ENCODE results near the gene NT5C3A. TPM values are rescaled to one million over a fixed set of nuclear protein-coding genes. Genes with fewer than 3 reads are reported as not detected.
"Not testable (repeated sequence)": the region's sequence is repeated elsewhere in the genome, so short reads cannot be mapped to it uniquely, and the experiment has no call there.

The NT5C3A gene
- total and polyA plus RNA-seq, 4 donors, result 19.0 to 48.1 (median 23.7) TPM

GRCh38 chr7:33101906-33102305 is 39.3 kb upstream of the NT5C3A start:
- Histone ChIP-seq H3K9ac (ENCODE audit: insufficient read depth in 1 of 2, low read length in 2 of 2) (no peak overlapping the region), H3K27ac (ENCODE audit: low read depth in 1 of 2, low read length in 1 of 2) (no peak overlapping the region), H3K36me3 (ENCODE audit: control insufficient read depth in 4 of 4, insufficient read depth in 4 of 4, low read length in 4 of 4) (peaks cover 6 to 36% (median 30%) of the 10 kb centered on the region in 4 donors), H3K4me1 (ENCODE audit: control insufficient read depth in 5 of 5, insufficient read depth in 5 of 5, low read length in 5 of 5) (peaks cover 0 to 9% (median 4%) of the 10 kb centered on the region in 5 donors), H3K4me3 (no peak overlapping the region), H3K9me3 (ENCODE audit: control insufficient read depth in 4 of 4, insufficient read depth in 3 of 4, low read length in 3 of 4) (no peaks in the 10 kb centered on the region), H3K27me3 (ENCODE audit: control insufficient read depth in 3 of 3, insufficient read depth in 3 of 3, low read length in 2 of 3) (no peaks in the 10 kb centered on the region)
- ATAC-seq (ENCODE audit: insufficient read depth, low FRiP score) (no peak), DNase-seq (peak in 2 of 3 donors; percentile 56 to 79)
- no peak for TF ChIP-seq CTCF (IDR thresholded peaks at IDR 0.05; ENCODE audit: control extremely low read depth, extremely low read depth)
- 73 to 86% methylated on average over 3 of the region's 3 CpGs for WGBS, 2 donors

GRCh38 chr7:33100770-33101169 is 38.2 kb upstream of the NT5C3A start:
- ATAC-seq (ENCODE audit: insufficient read depth, low FRiP score), result no peak
- WGBS, 2 donors, result 78 to 81% methylated on average over 3 of the region's 3 CpGs
- Histone ChIP-seq H3K36me3 (ENCODE audit: control insufficient read depth in 4 of 4, insufficient read depth in 4 of 4, low read length in 4 of 4) (peaks cover 15 to 43% (median 34%) of the 10 kb centered on the region in 4 donors), H3K4me3 (no peak overlapping the region), H3K9ac (ENCODE audit: insufficient read depth in 1 of 2, low read length in 2 of 2) (no peak overlapping the region), H3K9me3 (ENCODE audit: control insufficient read depth in 4 of 4, insufficient read depth in 3 of 4, low read length in 3 of 4) (no peaks in the 10 kb centered on the region), H3K27ac (ENCODE audit: low read depth in 1 of 2, low read length in 1 of 2) (no peak overlapping the region), H3K27me3 (ENCODE audit: control insufficient read depth in 3 of 3, insufficient read depth in 3 of 3, low read length in 2 of 3) (no peaks in the 10 kb centered on the region), H3K4me1 (ENCODE audit: control insufficient read depth in 5 of 5, insufficient read depth in 5 of 5, low read length in 5 of 5) (peaks cover 0 to 9% (median 0%) of the 10 kb centered on the region in 5 donors)
- no peak for DNase-seq
- no peak for TF ChIP-seq CTCF (IDR thresholded peaks at IDR 0.05; ENCODE audit: control extremely low read depth, extremely low read depth)

GRCh38 chr7:33099154-33099940 is 36.8 kb upstream of the NT5C3A start:
- Histone ChIP-seq H3K4me3 (no peak overlapping the region), H3K36me3 (ENCODE audit: control insufficient read depth in 4 of 4, insufficient read depth in 4 of 4, low read length in 4 of 4) (peaks cover 17 to 48% (median 37%) of the 10 kb centered on the region in 4 donors), H3K27ac (ENCODE audit: low read depth in 1 of 2, low read length in 1 of 2) (peak overlapping the region in 1 of 2 donors; percentile 0), H3K9me3 (ENCODE audit: control insufficient read depth in 4 of 4, insufficient read depth in 3 of 4, low read length in 3 of 4) (no peaks in the 10 kb centered on the region), H3K27me3 (ENCODE audit: control insufficient read depth in 3 of 3, insufficient read depth in 3 of 3, low read length in 2 of 3) (no peaks in the 10 kb centered on the region), H3K9ac (ENCODE audit: insufficient read depth in 1 of 2, low read length in 2 of 2) (no peak overlapping the region), H3K4me1 (ENCODE audit: control insufficient read depth in 5 of 5, insufficient read depth in 5 of 5, low read length in 5 of 5) (peaks cover 0 to 9% (median 0%) of the 10 kb centered on the region in 5 donors)
- 52 to 67% methylated on average over 4 of the region's 4 CpGs for WGBS, 2 donors
- no peak for ATAC-seq (ENCODE audit: insufficient read depth, low FRiP score)
- no peak for TF ChIP-seq CTCF (IDR thresholded peaks at IDR 0.05; ENCODE audit: control extremely low read depth, extremely low read depth)
- DNase-seq, result no peak

- H3K36me3 ChIP-seq (ENCODE audit: control insufficient read depth in 4 of 4, insufficient read depth in 4 of 4, low read length in 4 of 4), result peaks cover 11 to 29% (median 28%) of the 10 kb centered on the region in 4 donors
- not testable (repeated sequence) for ATAC-seq (ENCODE audit: insufficient read depth, low FRiP score); DNase-seq; H3K27me3 ChIP-seq (ENCODE audit: control insufficient read depth in 3 of 3, insufficient read depth in 3 of 3, low read length in 2 of 3); H3K4me3 ChIP-seq; H3K27ac ChIP-seq (ENCODE audit: low read depth in 1 of 2, low read length in 1 of 2); H3K9ac ChIP-seq (ENCODE audit: insufficient read depth in 1 of 2, low read length in 2 of 2); H3K4me1 ChIP-seq (ENCODE audit: control insufficient read depth in 5 of 5, insufficient read depth in 5 of 5, low read length in 5 of 5); H3K9me3 ChIP-seq (ENCODE audit: control insufficient read depth in 4 of 4, insufficient read depth in 3 of 4, low read length in 3 of 4)
- 83 to 87% methylated on average over 5 to 6 of the region's 6 CpGs for WGBS, 2 donors
Observed at GRCh38 chr7:33094745-33095275, 32.2 kb upstream of the NT5C3A start.

All from lung (tissue), 12 donors.